Body of pancreas (tissue), 4 donors: ENCODE measurements around the gene CCER1.

ENCODE experiments used
- CTCF ChIP-seq, 7 experiments: fragments of 450-650 bp in 4 of 7; fragments of 200-600 bp in 3 of 7; sonication (generic) in 3 of 7; IDR thresholded peaks; one replicate each; pipeline ENCODE4 v1.5.1; 2016 to 2019; ENCODE audit warnings: antibody characterized with exemption in 7 of 7
- POLR2A ChIP-seq, 3 donors: fragments of 450-650 bp; IDR thresholded peaks; one replicate each; pipeline ENCODE4 v1.6.1; 2016; ENCODE audit warnings: antibody characterized with exemption in 3 of 3, mild to moderate bottlenecking in 2 of 3

GRCh38 chr12:90963946-90964345, 9.0 kb upstream of the CCER1 start:
- TF ChIP-seq CTCF (IDR thresholded peaks at IDR 0.05): no peak
- TF ChIP-seq POLR2A (IDR thresholded peaks at IDR 0.05): no peak
